NB4 (cell line): ENCODE results near the gene MAFF.

ENCODE experiments used
- DNase-seq: peaks from one replicate; pipeline ENCODE4 v3.0.0; 2010; ENCODE audit warnings: low read depth
- H3K4me3 ChIP-seq: one replicate; pipeline ENCODE4 v1.5.1; 2011; ENCODE audit warnings: mild to moderate bottlenecking, low read depth, low read length, moderate library complexity
- MYC ChIP-seq: IDR thresholded peaks from 2 replicates; pipeline ENCODE4 v1.6.1; 2011; ENCODE audit warnings: low read depth, low read length
- POLR2A ChIP-seq: IDR thresholded peaks from 2 replicates; pipeline ENCODE4 v1.6.1; 2011; ENCODE audit warnings: mild to moderate bottlenecking; ENCODE audit not compliant: insufficient read length; ENCODE audit errors: extremely low read depth
- TF ChIP-seq, protein P1 (sequence below): IDR thresholded peaks from one replicate; pipeline ENCODE4 v1.5.1; 2012; ENCODE audit warnings: low read depth, low read length
- TF ChIP-seq, protein P2 (sequence below): IDR thresholded peaks from 2 replicates; pipeline ENCODE4 v1.6.1; 2011; ENCODE audit warnings: low read depth, low read length

Gene MAFF

DNA sequence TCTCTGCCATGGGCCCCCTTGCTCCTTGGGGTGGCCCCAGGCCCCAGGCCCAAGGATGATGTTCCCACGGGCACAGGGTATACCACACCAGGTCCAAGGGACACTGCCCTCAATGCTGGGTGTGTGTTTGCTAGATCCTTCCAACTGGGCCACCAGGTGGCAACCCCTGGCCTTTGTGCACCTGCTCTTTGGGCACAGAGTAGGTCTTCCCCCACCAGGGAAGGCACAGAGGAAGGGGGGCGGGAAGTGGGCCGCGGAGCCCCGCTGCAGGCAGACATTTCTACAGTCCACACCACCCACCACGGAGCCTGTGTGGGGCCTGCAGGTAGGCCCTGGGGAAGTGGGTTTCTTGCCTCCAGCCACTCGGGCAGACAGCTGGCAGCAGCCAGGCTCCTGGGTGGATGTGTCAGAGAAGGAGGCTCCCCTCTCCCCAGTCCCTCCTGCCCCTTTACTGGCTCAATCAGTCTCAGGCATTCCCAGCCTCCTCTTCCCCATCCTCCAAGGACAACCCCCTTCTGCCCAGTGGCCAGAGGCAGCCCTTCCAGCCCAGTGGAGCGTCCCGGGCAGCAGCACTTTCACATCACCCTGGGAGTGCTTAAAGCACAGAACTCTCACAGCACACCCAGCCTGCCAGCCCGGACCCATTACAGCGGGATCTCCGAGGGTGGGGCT, 21.6 kb downstream of the MAFF start:
- no peak for DNase-seq
- TF ChIP-seq, protein P1, sequence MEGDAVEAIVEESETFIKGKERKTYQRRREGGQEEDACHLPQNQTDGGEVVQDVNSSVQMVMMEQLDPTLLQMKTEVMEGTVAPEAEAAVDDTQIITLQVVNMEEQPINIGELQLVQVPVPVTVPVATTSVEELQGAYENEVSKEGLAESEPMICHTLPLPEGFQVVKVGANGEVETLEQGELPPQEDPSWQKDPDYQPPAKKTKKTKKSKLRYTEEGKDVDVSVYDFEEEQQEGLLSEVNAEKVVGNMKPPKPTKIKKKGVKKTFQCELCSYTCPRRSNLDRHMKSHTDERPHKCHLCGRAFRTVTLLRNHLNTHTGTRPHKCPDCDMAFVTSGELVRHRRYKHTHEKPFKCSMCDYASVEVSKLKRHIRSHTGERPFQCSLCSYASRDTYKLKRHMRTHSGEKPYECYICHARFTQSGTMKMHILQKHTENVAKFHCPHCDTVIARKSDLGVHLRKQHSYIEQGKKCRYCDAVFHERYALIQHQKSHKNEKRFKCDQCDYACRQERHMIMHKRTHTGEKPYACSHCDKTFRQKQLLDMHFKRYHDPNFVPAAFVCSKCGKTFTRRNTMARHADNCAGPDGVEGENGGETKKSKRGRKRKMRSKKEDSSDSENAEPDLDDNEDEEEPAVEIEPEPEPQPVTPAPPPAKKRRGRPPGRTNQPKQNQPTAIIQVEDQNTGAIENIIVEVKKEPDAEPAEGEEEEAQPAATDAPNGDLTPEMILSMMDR = no peak
- TF ChIP-seq, protein P2, sequence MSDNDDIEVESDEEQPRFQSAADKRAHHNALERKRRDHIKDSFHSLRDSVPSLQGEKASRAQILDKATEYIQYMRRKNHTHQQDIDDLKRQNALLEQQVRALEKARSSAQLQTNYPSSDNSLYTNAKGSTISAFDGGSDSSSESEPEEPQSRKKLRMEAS = no peak
- no peak for TF ChIP-seq MYC
- TF ChIP-seq POLR2A = no peak
- H3K4me3 ChIP-seq = no peak overlapping the region

DNA sequence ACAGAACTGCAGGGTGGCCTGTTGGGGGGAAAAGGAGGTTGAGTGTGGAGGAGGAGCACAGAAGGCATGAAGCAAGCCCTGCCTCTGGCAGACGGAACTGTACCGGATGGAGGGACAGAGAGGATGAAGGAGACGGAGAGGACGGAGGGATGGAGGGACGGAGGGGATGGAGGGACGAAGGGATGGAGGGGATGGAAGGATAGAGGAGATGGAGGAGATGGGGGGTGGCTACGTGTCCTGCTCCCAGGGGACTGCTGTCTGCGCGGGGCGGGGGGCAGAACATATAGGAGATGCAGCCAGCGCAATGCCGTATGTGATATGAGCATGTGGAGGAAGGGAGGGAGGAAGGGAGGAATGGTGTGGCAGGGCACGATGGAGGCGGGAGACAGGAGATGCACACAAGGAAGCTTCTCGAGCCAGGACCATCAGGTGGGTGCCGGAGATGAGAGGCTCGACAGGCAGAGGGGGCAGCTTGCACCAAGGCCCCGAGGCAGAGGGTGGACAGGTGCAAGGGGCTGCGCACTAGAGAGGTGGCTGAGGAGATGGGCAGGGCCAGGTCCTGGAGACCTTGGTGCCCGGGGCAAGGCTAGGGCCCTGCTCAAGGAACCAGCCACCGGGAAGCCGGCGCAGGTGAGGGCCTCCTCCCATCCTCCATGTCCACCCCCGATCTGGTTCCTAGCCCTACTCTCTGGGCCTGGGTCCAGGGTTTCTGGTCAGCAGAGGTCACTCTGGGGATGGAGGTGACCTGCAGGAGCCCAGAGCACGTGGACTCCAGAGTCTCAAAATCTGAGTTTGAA, 25.3 kb downstream of the MAFF start:
- no peak for TF ChIP-seq MYC
- TF ChIP-seq, protein P2 = no peak
- no peak for TF ChIP-seq POLR2A
- TF ChIP-seq, protein P1 = no peak
- no peak for DNase-seq
- H3K4me3 ChIP-seq = no peak overlapping the region

DNA sequence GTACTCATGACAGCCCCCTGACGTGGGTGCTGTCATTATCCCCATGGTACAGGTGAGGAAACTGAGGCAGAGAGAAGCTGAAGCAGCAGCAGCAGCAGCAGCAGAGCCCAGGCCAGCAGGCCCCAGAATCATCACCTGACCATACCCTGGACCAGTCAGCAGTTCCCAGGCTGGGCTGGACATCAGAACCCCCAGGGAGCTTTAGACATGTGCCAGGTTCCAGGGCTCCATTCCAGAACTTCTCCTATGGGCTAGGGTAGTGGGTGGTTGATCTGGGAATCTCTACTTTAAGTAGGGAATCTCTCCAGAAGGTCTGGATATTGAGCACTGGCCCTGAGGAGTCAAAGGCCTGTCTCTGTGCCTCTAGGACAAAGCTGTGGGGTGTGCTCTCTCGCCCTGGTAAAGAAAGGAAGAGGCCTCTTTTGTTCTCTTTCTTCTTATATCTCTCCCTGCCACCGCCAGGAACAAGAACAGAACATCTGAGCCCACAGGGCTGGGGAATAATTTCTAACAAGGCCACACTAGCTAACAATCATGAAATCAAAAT, 26.6 kb downstream of the MAFF start:
- DNase-seq = no peak
- TF ChIP-seq POLR2A = no peak
- TF ChIP-seq, protein P1 = no peak
- TF ChIP-seq, protein P2 = no peak
- no peak for TF ChIP-seq MYC
- H3K4me3 ChIP-seq = no peak overlapping the region

DNA sequence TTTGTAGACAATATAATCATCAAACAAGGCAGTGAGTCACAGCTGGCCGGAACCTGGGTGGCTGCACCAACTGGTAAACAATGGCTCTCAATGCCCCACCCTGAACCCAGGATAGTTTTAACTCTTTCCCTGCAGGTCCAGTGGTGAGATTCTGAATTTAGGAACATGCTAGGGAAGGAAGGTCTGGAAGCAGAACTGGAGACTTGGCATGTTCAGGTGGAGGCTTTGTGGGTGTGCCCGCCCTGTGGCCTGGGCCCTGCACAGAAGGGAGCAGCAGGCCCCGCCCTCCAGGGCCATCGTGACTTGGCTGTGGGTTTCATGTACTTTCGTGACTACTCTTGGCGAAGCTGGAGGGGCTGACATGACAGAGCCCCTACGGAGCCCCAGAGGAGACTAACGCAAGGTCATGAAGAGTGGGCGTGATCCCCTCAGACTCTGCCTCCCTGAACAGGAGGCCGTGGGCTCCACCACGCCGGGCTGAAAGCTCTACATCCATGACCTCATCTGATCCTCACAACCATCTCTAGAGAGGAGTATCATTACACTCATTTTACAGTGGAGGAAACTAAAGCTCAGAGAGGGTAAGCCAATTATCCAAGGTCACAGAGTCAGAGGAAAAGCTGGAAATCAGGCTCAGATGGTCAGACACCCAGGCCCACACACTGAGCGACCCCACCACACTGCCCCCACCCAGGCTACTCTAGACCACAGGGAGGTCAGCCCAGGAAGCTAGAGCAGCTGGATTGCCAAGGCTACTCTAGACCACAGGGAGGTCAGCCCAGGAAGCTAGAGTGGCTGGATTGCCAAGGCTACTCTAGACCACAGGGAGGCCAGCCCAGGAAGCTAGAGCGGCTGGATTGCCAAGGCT, 27.3 kb downstream of the MAFF start:
- H3K4me3 ChIP-seq = no peak overlapping the region
- DNase-seq = no peak
- TF ChIP-seq, protein P2 = no peak
- TF ChIP-seq POLR2A (no peak), MYC (no peak)
- TF ChIP-seq, protein P1 = no peak

DNA sequence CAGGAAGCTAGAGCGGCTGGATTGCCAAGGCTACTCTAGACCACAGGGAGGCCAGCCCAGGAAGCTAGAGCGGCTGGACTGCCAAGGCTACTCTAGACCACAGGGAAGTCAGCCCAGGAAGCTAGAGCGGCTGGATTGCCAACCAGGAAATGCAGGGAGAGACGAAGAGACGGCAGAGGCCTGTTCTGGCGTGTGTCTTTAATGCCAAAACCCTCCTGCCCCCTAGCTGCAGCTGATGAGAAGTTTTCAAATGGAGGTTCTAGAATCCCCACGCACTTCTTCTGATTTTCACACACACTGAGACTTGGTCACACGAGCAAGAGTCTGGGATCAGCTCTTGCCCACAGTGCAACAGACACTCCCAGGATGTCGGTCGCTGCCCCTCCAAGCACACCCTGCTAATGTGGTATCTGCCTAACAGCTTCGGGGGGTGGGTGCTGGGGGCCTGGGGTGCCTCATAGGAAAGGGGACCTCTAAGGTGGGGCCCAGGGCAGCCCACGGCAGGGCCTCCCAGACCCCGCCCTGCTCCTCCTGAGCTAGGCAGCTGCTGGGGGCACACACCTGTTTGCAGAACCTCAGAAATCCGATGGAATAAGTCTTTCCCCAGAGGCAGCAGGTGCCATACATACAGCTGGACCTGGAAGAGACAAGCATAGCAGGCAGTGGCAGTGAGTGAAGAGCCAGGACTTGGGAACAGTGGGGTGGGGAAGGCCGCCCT, 28.5 kb downstream of the MAFF start:
- H3K4me3 ChIP-seq = no peak overlapping the region

More for the DNA sequence above, 28.5 kb downstream of the MAFF start:
- peak; percentile 56 for DNase-seq
- TF ChIP-seq, protein P2 = no peak
- TF ChIP-seq, protein P1 = peak; percentile 46
- no peak for TF ChIP-seq POLR2A
- TF ChIP-seq MYC = no peak
